HepG2 (cell line): Measurements from ENCODE around the gene UBE2O. TPM values are rescaled to one million over a fixed set of nuclear protein-coding genes. Genes with fewer than 3 reads are reported as not detected.
A peak's percentile ranks its signal among the peaks of the same experiment; 100 is the strongest.

Experiments used
- CHCHD3 ChIP-seq: sonication (generic); formaldehyde crosslinking; IDR thresholded peaks from 2 replicates; pipeline ENCODE4 v1.8.0; 2022; ENCODE audit warnings: mild to moderate bottlenecking, missing genetic modification reagents, moderate library complexity
- ETV6 ChIP-seq: sonication (generic); formaldehyde crosslinking; conservative IDR thresholded peaks from 2 replicates; pipeline ENCODE4 v1.4.0; 2020; ENCODE audit warnings: missing genetic modification reagents
- HNF4G ChIP-seq, 2 experiments: sonication (generic) in 1 of 2; formaldehyde crosslinking in 1 of 2; IDR thresholded peaks; 2 replicates each; pipeline versions ENCODE4 v1.4.0 to v1.6.1; 2011 to 2020; ENCODE audit warnings: borderline replicate concordance in 2 of 2, low read depth in 2 of 2, mild to moderate bottlenecking in 2 of 2, low read length in 1 of 2, missing genetic modification reagents in 1 of 2, moderate library complexity in 1 of 2
- MIXL1 ChIP-seq: IDR thresholded peaks from 2 replicates; pipeline ENCODE4 v1.6.1; 2016
- RAD51 ChIP-seq: fragments of 450-650 bp; IDR thresholded peaks from 2 replicates; pipeline ENCODE4 v1.6.1; 2016; ENCODE audit warnings: borderline replicate concordance
- REL ChIP-seq: sonication (generic); formaldehyde crosslinking; conservative IDR thresholded peaks from 2 replicates; pipeline ENCODE4 v1.8.0; 2022; ENCODE audit warnings: mild to moderate bottlenecking, missing genetic modification reagents, moderate library complexity
- SAFB2 ChIP-seq: sonication (generic); formaldehyde crosslinking; IDR thresholded peaks from 2 replicates; pipeline ENCODE4 v1.5.1; 2020; ENCODE audit warnings: missing genetic modification reagents, low read depth, mild to moderate bottlenecking, borderline replicate concordance
- SMAD3 ChIP-seq: sonication (generic); formaldehyde crosslinking; IDR thresholded peaks from 2 replicates; pipeline ENCODE4 v1.4.0; 2020; ENCODE audit warnings: missing genetic modification reagents
- TBX3 ChIP-seq: fragments of 450-650 bp; IDR thresholded peaks from 2 replicates; pipeline ENCODE4 v1.6.1; 2017; ENCODE audit warnings: antibody characterized with exemption, mild to moderate bottlenecking, inconsistent platforms, borderline replicate concordance
- ZNF556 ChIP-seq: sonication (generic); formaldehyde crosslinking; IDR thresholded peaks from 2 replicates; pipeline ENCODE4 v1.4.0; 2020; ENCODE audit warnings: mild to moderate bottlenecking, missing genetic modification reagents, borderline replicate concordance
- ZNF557 ChIP-seq: sonication (generic); formaldehyde crosslinking; IDR thresholded peaks from 2 replicates; pipeline ENCODE4 v1.4.0; 2020; ENCODE audit warnings: missing genetic modification reagents
- ZNF670 ChIP-seq: sonication (generic); formaldehyde crosslinking; IDR thresholded peaks from 2 replicates; pipeline ENCODE4 v1.8.0; 2022; ENCODE audit warnings: mild to moderate bottlenecking, missing genetic modification reagents, borderline replicate concordance
- ZNF75D ChIP-seq: sonication (generic); formaldehyde crosslinking; IDR thresholded peaks from 2 replicates; pipeline ENCODE4 v1.8.1; 2023; ENCODE audit warnings: missing genetic modification reagents, mild to moderate bottlenecking, borderline replicate concordance
- ZNF775 ChIP-seq: sonication (generic); formaldehyde crosslinking; IDR thresholded peaks from 2 replicates; pipeline ENCODE4 v1.4.0; 2020; ENCODE audit warnings: missing genetic modification reagents, mild to moderate bottlenecking, moderate library complexity, borderline replicate concordance
- ZNF781 ChIP-seq: sonication (generic); formaldehyde crosslinking; IDR thresholded peaks from 2 replicates; pipeline ENCODE4 v1.5.1; 2020; ENCODE audit warnings: borderline replicate concordance, mild to moderate bottlenecking, missing genetic modification reagents; ENCODE audit errors: not compliant biosample characterization
- ZNF841 ChIP-seq: sonication (generic); formaldehyde crosslinking; IDR thresholded peaks from 2 replicates; pipeline ENCODE4 v1.8.1; 2023; ENCODE audit warnings: missing genetic modification reagents, borderline replicate concordance
- polyA plus RNA-seq, 8 experiments: library from polyadenylated mRNA; depleted of rRNA in 3 of 8; stranded (reverse) in 7 of 8; unstranded in 1 of 8; fragments of >200 nt; fragmentation: Illumina TruSeq in 4 of 8; extraction: Trizol in 4 of 8; gene quantifications; 2 replicates each; pipeline versions ENCODE4 v1.2.1 to v1.2.3, GENCODE V29; 2011 to 2016; ENCODE audit warnings: low read depth in 4 of 8, missing spikeins in 1 of 8, mixed read lengths in 1 of 8; ENCODE audit not compliant: insufficient read depth in 1 of 8
- total RNA-seq, 5 experiments: library from RNA; depleted of rRNA; stranded (reverse); fragments of >200 nt; fragmentation: Illumina TruSeq; extraction: Trizol; gene quantifications; 2 replicates each; pipeline ENCODE4 v1.2.3, GENCODE V29; 2016; ENCODE audit warnings: low read depth in 1 of 5
- TF ChIP-seq, protein P1 (sequence below): IDR thresholded peaks from 2 replicates; pipeline ENCODE4 v1.6.1; 2012; ENCODE audit warnings: low read length, improper control_type of control experiment
- TF ChIP-seq, protein P2 (sequence below): sonication (generic); formaldehyde crosslinking; IDR thresholded peaks from 2 replicates; pipeline ENCODE4 v1.5.0; 2020; ENCODE audit warnings: missing genetic modification reagents
- TF ChIP-seq, protein P3 (sequence below): sonication (generic); formaldehyde crosslinking; IDR thresholded peaks from 2 replicates; pipeline ENCODE4 v1.5.0; 2020; ENCODE audit warnings: mild to moderate bottlenecking, missing genetic modification reagents
- TF ChIP-seq, protein P4 (sequence below): sonication (generic); formaldehyde crosslinking; IDR thresholded peaks from 2 replicates; pipeline ENCODE4 v1.5.1; 2020; ENCODE audit warnings: missing genetic modification reagents, mild to moderate bottlenecking, borderline replicate concordance

The UBE2O gene
- total and polyA plus RNA-seq, 2 of the 13 experiments (the other 11 are each of a cell fraction or from before 2014, with no cell fraction given): 21.5 to 23.5 TPM

GRCh38 chr17:76382803-76383545, 70.0 kb downstream of the UBE2O start (continued):
- TF ChIP-seq TBX3 (no peak), ZNF75D (CRISPR knock-in tag) (no peak), ZNF841 (CRISPR knock-in tag) (0 out of 2 replicates have a peak, but pooled peaks have one; percentile 13), SMAD3 (CRISPR knock-in tag) (peak; percentile 16), ZNF557 (CRISPR knock-in tag) (0 out of 2 replicates have a peak, but pooled peaks have one; percentile 37), RAD51 (no peak), HNF4G (IDR thresholded peaks at IDR 0.05; ENCODE audit: borderline replicate concordance, low read depth, low read length) (no peak), HNF4G (CRISPR knock-in tag; IDR thresholded peaks at IDR 0.05; ENCODE audit: borderline replicate concordance, low read depth) (peak; percentile 2; the same call in 1 of the 2 replicates), ETV6 (CRISPR knock-in tag) (peak; percentile 79), ZNF556 (no peak; the same call in 1 of the 2 replicates), ZNF670 (no peak), ZNF781 (CRISPR knock-in tag) (no peak), SAFB2 (peak; percentile 81; the same call in 1 of the 2 replicates), REL (no peak; the same call in 1 of the 2 replicates), ZNF775 (CRISPR knock-in tag) (no peak), CHCHD3 (CRISPR knock-in tag) (0 out of 2 replicates have a peak, but pooled peaks have one; percentile 77), MIXL1 (CRISPR knock-in tag) (peak; percentile 55; the same call in 1 of the 2 replicates)
- TF ChIP-seq, protein P1, sequence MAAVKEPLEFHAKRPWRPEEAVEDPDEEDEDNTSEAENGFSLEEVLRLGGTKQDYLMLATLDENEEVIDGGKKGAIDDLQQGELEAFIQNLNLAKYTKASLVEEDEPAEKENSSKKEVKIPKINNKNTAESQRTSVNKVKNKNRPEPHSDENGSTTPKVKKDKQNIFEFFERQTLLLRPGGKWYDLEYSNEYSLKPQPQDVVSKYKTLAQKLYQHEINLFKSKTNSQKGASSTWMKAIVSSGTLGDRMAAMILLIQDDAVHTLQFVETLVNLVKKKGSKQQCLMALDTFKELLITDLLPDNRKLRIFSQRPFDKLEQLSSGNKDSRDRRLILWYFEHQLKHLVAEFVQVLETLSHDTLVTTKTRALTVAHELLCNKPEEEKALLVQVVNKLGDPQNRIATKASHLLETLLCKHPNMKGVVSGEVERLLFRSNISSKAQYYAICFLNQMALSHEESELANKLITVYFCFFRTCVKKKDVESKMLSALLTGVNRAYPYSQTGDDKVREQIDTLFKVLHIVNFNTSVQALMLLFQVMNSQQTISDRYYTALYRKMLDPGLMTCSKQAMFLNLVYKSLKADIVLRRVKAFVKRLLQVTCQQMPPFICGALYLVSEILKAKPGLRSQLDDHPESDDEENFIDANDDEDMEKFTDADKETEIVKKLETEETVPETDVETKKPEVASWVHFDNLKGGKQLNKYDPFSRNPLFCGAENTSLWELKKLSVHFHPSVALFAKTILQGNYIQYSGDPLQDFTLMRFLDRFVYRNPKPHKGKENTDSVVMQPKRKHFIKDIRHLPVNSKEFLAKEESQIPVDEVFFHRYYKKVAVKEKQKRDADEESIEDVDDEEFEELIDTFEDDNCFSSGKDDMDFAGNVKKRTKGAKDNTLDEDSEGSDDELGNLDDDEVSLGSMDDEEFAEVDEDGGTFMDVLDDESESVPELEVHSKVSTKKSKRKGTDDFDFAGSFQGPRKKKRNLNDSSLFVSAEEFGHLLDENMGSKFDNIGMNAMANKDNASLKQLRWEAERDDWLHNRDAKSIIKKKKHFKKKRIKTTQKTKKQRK: no peak
- TF ChIP-seq, protein P2, sequence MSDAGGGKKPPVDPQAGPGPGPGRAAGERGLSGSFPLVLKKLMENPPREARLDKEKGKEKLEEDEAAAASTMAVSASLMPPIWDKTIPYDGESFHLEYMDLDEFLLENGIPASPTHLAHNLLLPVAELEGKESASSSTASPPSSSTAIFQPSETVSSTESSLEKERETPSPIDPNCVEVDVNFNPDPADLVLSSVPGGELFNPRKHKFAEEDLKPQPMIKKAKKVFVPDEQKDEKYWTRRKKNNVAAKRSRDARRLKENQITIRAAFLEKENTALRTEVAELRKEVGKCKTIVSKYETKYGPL (CRISPR knock-in tag): no peak; the same call in 1 of the 2 replicates
- TF ChIP-seq, protein P3, sequence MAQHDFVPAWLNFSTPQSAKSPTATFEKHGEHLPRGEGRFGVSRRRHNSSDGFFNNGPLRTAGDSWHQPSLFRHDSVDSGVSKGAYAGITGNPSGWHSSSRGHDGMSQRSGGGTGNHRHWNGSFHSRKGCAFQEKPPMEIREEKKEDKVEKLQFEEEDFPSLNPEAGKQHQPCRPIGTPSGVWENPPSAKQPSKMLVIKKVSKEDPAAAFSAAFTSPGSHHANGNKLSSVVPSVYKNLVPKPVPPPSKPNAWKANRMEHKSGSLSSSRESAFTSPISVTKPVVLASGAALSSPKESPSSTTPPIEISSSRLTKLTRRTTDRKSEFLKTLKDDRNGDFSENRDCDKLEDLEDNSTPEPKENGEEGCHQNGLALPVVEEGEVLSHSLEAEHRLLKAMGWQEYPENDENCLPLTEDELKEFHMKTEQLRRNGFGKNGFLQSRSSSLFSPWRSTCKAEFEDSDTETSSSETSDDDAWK (CRISPR knock-in tag): no peak
- TF ChIP-seq, protein P4, sequence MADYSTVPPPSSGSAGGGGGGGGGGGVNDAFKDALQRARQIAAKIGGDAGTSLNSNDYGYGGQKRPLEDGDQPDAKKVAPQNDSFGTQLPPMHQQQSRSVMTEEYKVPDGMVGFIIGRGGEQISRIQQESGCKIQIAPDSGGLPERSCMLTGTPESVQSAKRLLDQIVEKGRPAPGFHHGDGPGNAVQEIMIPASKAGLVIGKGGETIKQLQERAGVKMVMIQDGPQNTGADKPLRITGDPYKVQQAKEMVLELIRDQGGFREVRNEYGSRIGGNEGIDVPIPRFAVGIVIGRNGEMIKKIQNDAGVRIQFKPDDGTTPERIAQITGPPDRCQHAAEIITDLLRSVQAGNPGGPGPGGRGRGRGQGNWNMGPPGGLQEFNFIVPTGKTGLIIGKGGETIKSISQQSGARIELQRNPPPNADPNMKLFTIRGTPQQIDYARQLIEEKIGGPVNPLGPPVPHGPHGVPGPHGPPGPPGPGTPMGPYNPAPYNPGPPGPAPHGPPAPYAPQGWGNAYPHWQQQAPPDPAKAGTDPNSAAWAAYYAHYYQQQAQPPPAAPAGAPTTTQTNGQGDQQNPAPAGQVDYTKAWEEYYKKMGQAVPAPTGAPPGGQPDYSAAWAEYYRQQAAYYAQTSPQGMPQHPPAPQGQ (CRISPR knock-in tag): no peak
